GM12878 (cell line): ENCODE data around the gene TRIM74. TPM values are rescaled to one million over a fixed set of nuclear protein-coding genes. Genes with fewer than 3 reads are reported as not detected.
"Not testable (repeated sequence)": the region's sequence is repeated elsewhere in the genome, so short reads cannot be mapped to it uniquely, and the experiment has no call there.

ENCODE experiments used
- ATAC-seq: fragments of 200-7000 bp; cut with Tn5 transposase; 3 replicates; pipeline ENCODE4 v1.9.1; 2020; ENCODE audit warnings: mild to moderate bottlenecking, moderate library complexity
- BruUV-seq: library from RNA; stranded (reverse); fragments of 400-500 nt; replicated peaks from 2 replicates; lab custom pipeline; 2021; lab: Mats Ljungman, UMichigan
- CTCF ChIA-PET: fragments of 300-600 bp; sonication (Branson Sonifier 250); formaldehyde crosslinking; extraction: SDS; loops from one replicate; lab custom pipeline; 2021; ENCODE audit warnings: inconsistent platforms; lab: Yijun Ruan, JAX
- POLR2A ChIA-PET: fragments of 350-600 bp; formaldehyde crosslinking; extraction: SDS; loops from one replicate; lab custom pipeline; 2021; ENCODE audit warnings: inconsistent platforms; lab: Charles Lee
- RAD21 ChIA-PET: fragments of 300-600 bp; sonication (Branson Sonifier 250); formaldehyde crosslinking; loops from one replicate; lab custom pipeline; 2023; ENCODE audit warnings: antibody characterized with exemption; ENCODE audit not compliant: unreplicated experiment; lab: Charles Lee
- SMC1A ChIA-PET: fragments of 300-600 bp; sonication (Branson Sonifier 250); formaldehyde crosslinking; loops from one replicate; lab custom pipeline; 2023; ENCODE audit not compliant: unreplicated experiment, uncharacterized antibody; lab: Charles Lee
- DNase-seq: peaks from one replicate; pipeline ENCODE4 v3.0.0-alpha.2; 2011; ENCODE audit warnings: low read depth, low spot score
- FAIRE-seq: peaks from 3 replicates; lab custom pipeline; 2011; peaks lifted over from hg19 to GRCh38; lab: Jason Lieb, UNC
- H2AFZ ChIP-seq: 2 replicates; pipeline ENCODE4 v1.6.0; 2011; ENCODE audit warnings: low read depth, low read length, control low read depth; ENCODE audit not compliant: control insufficient read depth
- H3K27ac ChIP-seq: 2 replicates; pipeline ENCODE4 v1.5.1; 2011; ENCODE audit warnings: control low read depth; ENCODE audit not compliant: control insufficient read depth, insufficient read depth
- H3K27me3 ChIP-seq, 2 experiments: replicated peaks in 1 of 2; 2 replicates each; pipeline versions ENCODE4 v1.6.0 to v1.6.1; 2011; ENCODE audit warnings: low read length in 1 of 2; ENCODE audit not compliant: control insufficient read depth in 2 of 2, insufficient read depth in 2 of 2
- H3K36me3 ChIP-seq, 2 experiments: 2 replicates each; pipeline ENCODE4 v1.5.1; 2011; ENCODE audit warnings: low read length in 1 of 2; ENCODE audit not compliant: control insufficient read depth in 2 of 2, insufficient read depth in 2 of 2
- H3K4me1 ChIP-seq: 2 replicates; pipeline ENCODE4 v1.6.1; 2011; ENCODE audit warnings: mild to moderate bottlenecking, low read length, moderate library complexity, mixed read lengths; ENCODE audit not compliant: control insufficient read depth, insufficient read depth
- H3K4me2 ChIP-seq: 2 replicates; pipeline ENCODE4 v1.6.0; 2011; ENCODE audit warnings: control low read depth; ENCODE audit not compliant: control insufficient read depth, insufficient read depth
- H3K4me3 ChIP-seq: fragments of 200-600 bp; sonication (generic); 2 replicates; pipeline ENCODE4 v1.5.1; 2016
- H3K79me2 ChIP-seq: 2 replicates; pipeline ENCODE4 v1.6.0; 2011; ENCODE audit warnings: low read length; ENCODE audit not compliant: control insufficient read depth, insufficient read depth
- H3K9ac ChIP-seq: 2 replicates; pipeline ENCODE4 v1.8.0; 2011; ENCODE audit warnings: low read length, control low read depth, mixed read lengths; ENCODE audit not compliant: control insufficient read depth, insufficient read depth
- H3K9me3 ChIP-seq: replicated peaks from 3 replicates; pipeline ENCODE4 v1.5.1; 2011; ENCODE audit warnings: mild to moderate bottlenecking, low read length; ENCODE audit not compliant: control insufficient read depth, insufficient read depth
- H4K20me1 ChIP-seq: 2 replicates; pipeline ENCODE4 v1.6.0; 2011; ENCODE audit not compliant: control insufficient read depth, insufficient read depth
- BCL3 ChIP-seq: IDR thresholded peaks from 2 replicates; pipeline ENCODE4 v1.6.1; 2011; ENCODE audit warnings: borderline replicate concordance, low read depth, mild to moderate bottlenecking, moderate library complexity, low read length; ENCODE audit not compliant: insufficient read depth, poor library complexity, severe bottlenecking
- CBFB ChIP-seq: IDR thresholded peaks from 2 replicates; pipeline ENCODE4 v1.6.1; 2016; ENCODE audit warnings: antibody characterized with exemption, low read depth
- CREB1 ChIP-seq: IDR thresholded peaks from 2 replicates; pipeline ENCODE4 v1.6.1; 2012; ENCODE audit warnings: low read depth, mild to moderate bottlenecking, inconsistent platforms
- GATAD2B ChIP-seq: fragments of 450-650 bp; conservative IDR thresholded peaks from 2 replicates; pipeline ENCODE4 v1.6.1; 2017; ENCODE audit warnings: low read depth, mild to moderate bottlenecking, moderate library complexity
- HDGF ChIP-seq: fragments of 450-650 bp; IDR thresholded peaks from 2 replicates; pipeline ENCODE4 v1.6.1; 2016; ENCODE audit warnings: antibody characterized with exemption
- IKZF1 ChIP-seq: fragments of 450-650 bp; conservative IDR thresholded peaks from 2 replicates; pipeline ENCODE4 v1.6.1; 2017; ENCODE audit warnings: antibody characterized with exemption, mild to moderate bottlenecking
- MLLT1 ChIP-seq: fragments of 450-650 bp; IDR thresholded peaks from 2 replicates; pipeline ENCODE4 v1.6.1; 2016; ENCODE audit warnings: mild to moderate bottlenecking
- NR2F1 ChIP-seq: fragments of 450-650 bp; conservative IDR thresholded peaks from 2 replicates; pipeline ENCODE4 v1.6.1; 2017; ENCODE audit warnings: mild to moderate bottlenecking
- PKNOX1 ChIP-seq: fragments of 450-650 bp; IDR thresholded peaks from 2 replicates; pipeline ENCODE4 v1.6.1; 2016; ENCODE audit warnings: mild to moderate bottlenecking
- POLR2AphosphoS2 ChIP-seq: IDR thresholded peaks from 2 replicates; pipeline ENCODE4 v1.6.1; 2011; ENCODE audit warnings: low read depth, mild to moderate bottlenecking, low read length, improper control_type of control experiment, moderate library complexity
- POLR2AphosphoS5 ChIP-seq: IDR thresholded peaks from 2 replicates; pipeline ENCODE4 v1.6.1; 2011; ENCODE audit warnings: mild to moderate bottlenecking, low read length, inconsistent platforms
- RB1 ChIP-seq: fragments of 450-650 bp; formaldehyde crosslinking; IDR thresholded peaks from 2 replicates; pipeline ENCODE4 v1.6.1; 2017; ENCODE audit warnings: mild to moderate bottlenecking, borderline replicate concordance
- RELA ChIP-seq: fragments of 450-650 bp; IDR thresholded peaks from 2 replicates; pipeline ENCODE4 v1.8.0; 2014; ENCODE audit warnings: borderline replicate concordance; ENCODE audit not compliant: partially characterized antibody
- SMAD1 ChIP-seq: fragments of 450-650 bp; IDR thresholded peaks from 2 replicates; pipeline ENCODE4 v1.6.1; 2018; ENCODE audit warnings: mild to moderate bottlenecking, low read depth; ENCODE audit not compliant: partially characterized antibody
- SMAD5 ChIP-seq: IDR thresholded peaks from 2 replicates; pipeline ENCODE4 v1.6.1; 2016; ENCODE audit warnings: antibody characterized with exemption, low read depth
- WGBS: methylation state at CpG from one replicate; pipeline ENCODE4 v1.1.6; 2016; ENCODE audit warnings: low lambda C conversion rate; ENCODE audit not compliant: insufficient replicate concordance, insufficient coverage; ENCODE audit errors: missing lambda C conversion rate; 5-methylcytosine and 5-hydroxymethylcytosine counted together
- in situ Hi-C: fragments of 300-500 bp; cut with MboI; formaldehyde crosslinking; loops from 9 replicates; pipeline ENCODE4 v1.14.3; 2018; ENCODE audit warnings: mixed read lengths
- intact Hi-C: fragments of 100-400 bp; cut with micrococcal nuclease; formaldehyde crosslinking; loops from one replicate; pipeline ENCODE4 v1.14.2; 2022; ENCODE audit not compliant: unreplicated experiment
- polyA plus RNA-seq, 11 experiments: library from polyadenylated mRNA; depleted of rRNA in 4 of 11; unstranded in 6 of 11; stranded (reverse) in 5 of 11; fragments of >200 nt; fragmentation: Nextera tagmentation in 4 of 11; fragmentation: Illumina TruSeq in 1 of 11; extraction: Ambion mirVana in 4 of 11; extraction: Trizol in 1 of 11; gene quantifications; 1 replicate in 1 of 11; 2 replicates in 10 of 11; pipeline versions ENCODE4 v1.2.1 to v1.2.3, GENCODE V29; 2011 to 2016; ENCODE audit warnings: inconsistent platforms in 2 of 11, missing spikeins in 2 of 11, low read depth in 1 of 11
- total RNA-seq, 4 experiments: library from RNA; depleted of rRNA in 3 of 4; stranded (reverse); fragments of >200 nt in 3 of 4; fragmentation: Illumina TruSeq in 1 of 4; extraction: Trizol in 1 of 4; gene quantifications; 2 replicates each; pipeline versions ENCODE4 v1.2.1 to v1.2.3, GENCODE V29; 2013 to 2021
- TF ChIP-seq, protein P1 (sequence below): fragments of 450-650 bp; IDR thresholded peaks from 2 replicates; pipeline ENCODE4 v1.6.1; 2017; ENCODE audit warnings: mild to moderate bottlenecking, low read depth, inconsistent platforms; ENCODE audit not compliant: poor library complexity, severe bottlenecking

The TRIM74 gene
- total and polyA plus RNA-seq, 10 of the 15 experiments (the other 5 are each of a cell fraction or from before 2014, with no cell fraction given), result 0.10 to 0.48 (median 0.21) TPM; not detected in 6

- BruUV-seq, POLR2A ChIA-PET, H3K79me2 ChIP-seq, in situ Hi-C loops, H3K4me1 ChIP-seq, H4K20me1 ChIP-seq, RAD21 ChIA-PET, H3K36me3 ChIP-seq, FAIRE-seq, DNase-seq, SMC1A ChIA-PET, CTCF ChIA-PET, H3K4me2 ChIP-seq, H3K27me3 ChIP-seq, intact Hi-C loops, H3K9me3 ChIP-seq: not testable (repeated sequence)
- peak overlapping the region; percentile 60 for H3K9ac ChIP-seq
- H3K27ac ChIP-seq, result peak overlapping the region; percentile 61
- peak overlapping the region; percentile 67; the same call in 1 of the 2 replicates for H3K4me3 ChIP-seq
- H2AFZ ChIP-seq, result peak overlapping the region; percentile 89
- ATAC-seq, result peak; percentile 92
- WGBS, result under 1% methylated on average over 47 of the region's 66 CpGs
- TF ChIP-seq POLR2AphosphoS2 (0 out of 2 replicates have a peak, but pooled peaks have one; percentile 52), GATAD2B (0 out of 2 replicates have a peak, but pooled peaks have one; percentile 28), SMAD1 (peak; percentile 51), CBFB (0 out of 2 replicates have a peak, but pooled peaks have one; percentile 44), PKNOX1 (peak; percentile 56; the same call in 1 of the 2 replicates), SMAD5 (peak; percentile 80; the same call in 1 of the 2 replicates), IKZF1 (0 out of 2 replicates have a peak, but pooled peaks have one; percentile 31), MLLT1 (peak; percentile 86), RB1 (0 out of 2 replicates have a peak, but pooled peaks have one; percentile 51), POLR2AphosphoS5 (peak; percentile 84), CREB1 (peak; percentile 49; the same call in 1 of the 2 replicates), RELA (peak; percentile 30), BCL3 (peak; percentile 27), NR2F1 (peak; percentile 69), HDGF (peak; percentile 58; the same call in 1 of the 2 replicates)
- TF ChIP-seq, protein P1, sequence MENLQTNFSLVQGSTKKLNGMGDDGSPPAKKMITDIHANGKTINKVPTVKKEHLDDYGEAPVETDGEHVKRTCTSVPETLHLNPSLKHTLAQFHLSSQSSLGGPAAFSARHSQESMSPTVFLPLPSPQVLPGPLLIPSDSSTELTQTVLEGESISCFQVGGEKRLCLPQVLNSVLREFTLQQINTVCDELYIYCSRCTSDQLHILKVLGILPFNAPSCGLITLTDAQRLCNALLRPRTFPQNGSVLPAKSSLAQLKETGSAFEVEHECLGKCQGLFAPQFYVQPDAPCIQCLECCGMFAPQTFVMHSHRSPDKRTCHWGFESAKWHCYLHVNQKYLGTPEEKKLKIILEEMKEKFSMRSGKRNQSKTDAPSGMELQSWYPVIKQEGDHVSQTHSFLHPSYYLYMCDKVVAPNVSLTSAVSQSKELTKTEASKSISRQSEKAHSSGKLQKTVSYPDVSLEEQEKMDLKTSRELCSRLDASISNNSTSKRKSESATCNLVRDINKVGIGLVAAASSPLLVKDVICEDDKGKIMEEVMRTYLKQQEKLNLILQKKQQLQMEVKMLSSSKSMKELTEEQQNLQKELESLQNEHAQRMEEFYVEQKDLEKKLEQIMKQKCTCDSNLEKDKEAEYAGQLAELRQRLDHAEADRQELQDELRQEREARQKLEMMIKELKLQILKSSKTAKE, result peak; percentile 57
Observed at GRCh38 chr7:73005693-73006447, 36.6 kb upstream of the TRIM74 start.
